ENCODE results near the gene ZSWIM6. TPM values are rescaled to one million over a fixed set of nuclear protein-coding genes. Genes with fewer than 3 reads are reported as not detected.
A peak's percentile ranks its signal among the peaks of the same experiment; 100 is the strongest.

ZSWIM6 gene
- total RNA-seq, 2 experiments from 2014 or later = 4.1 TPM

GRCh38 chr5:61334868-61335615, 3.0 kb downstream of the ZSWIM6 start:
- no peaks in the 10 kb centered on the region for H3K36me3 ChIP-seq (ENCODE audit: insufficient read depth, low read length)
- peaks cover 51% of the 10 kb centered on the region for H3K4me1 Mint-ChIP-seq (ENCODE audit: low read depth)
- peaks cover 22% of the 10 kb centered on the region for H3K4me1 ChIP-seq (ENCODE audit: insufficient read depth, low read length)
- peaks cover 0 to 4% of the 10 kb centered on the region in 2 experiments for H3K9me3 ChIP-seq (ENCODE audit: control insufficient read depth in 1 of 2, insufficient read depth in 1 of 2, low read length in 2 of 2)
- TF ChIP-seq CTCF (IDR thresholded peaks at IDR 0.05) = no peak
- no peaks in the 10 kb centered on the region for H3K9me3 Mint-ChIP-seq
- no peak overlapping the region for H3K27ac ChIP-seq (ENCODE audit: low read depth in 1 of 2, low read length in 2 of 2)
- DNase-seq = no peak
- H3K27me3 ChIP-seq (ENCODE audit: control insufficient read depth in 1 of 2, insufficient read depth in 2 of 2, low read length in 2 of 2) = no peaks in the 10 kb centered on the region
- no peak for ATAC-seq (ENCODE audit: poor library complexity)
- H3K4me3 ChIP-seq (ENCODE audit: low read length) = no peak overlapping the region
- peak overlapping the region; percentile 74 for H3K27ac Mint-ChIP-seq
- H3K27me3 Mint-ChIP-seq = peaks cover 8% of the 10 kb centered on the region
- ChIA-PET CTCF (interaction anchor here (1.5 kb wide), 1 partner anchor 57 kb away, joined by 3 read pairs; no protein-coding TSS in a partner anchor), POLR2A (no interaction called here)
- intact Hi-C loops (cut with DNase I, micrococcal nuclease) = loop anchor here (5.0 to 10.0 kb wide), 6 partner anchors 48 to 1080 kb away; partner anchors contain the start of genes DEPDC1B (in 1 of the 2), ERCC8 (in 1 of the 2), IPO11 (in 1 of the 2) and NDUFAF2 (in 1 of the 2)
- H3K4me3 Mint-ChIP-seq = peak overlapping the region; percentile 90
- H3K36me3 Mint-ChIP-seq (ENCODE audit: low read depth) = peaks cover 21% of the 10 kb centered on the region

- Histone ChIP-seq H3K9me3 (ENCODE audit: control insufficient read depth in 1 of 2, insufficient read depth in 1 of 2, low read length in 2 of 2) (peaks cover 0 to 4% of the 10 kb centered on the region in 2 experiments), H3K27me3 (ENCODE audit: control insufficient read depth in 1 of 2, insufficient read depth in 2 of 2, low read length in 2 of 2) (no peaks in the 10 kb centered on the region), H3K4me3 (ENCODE audit: low read length) (no peak overlapping the region), H3K4me1 (ENCODE audit: insufficient read depth, low read length) (peaks cover 6% of the 10 kb centered on the region), H3K27ac (ENCODE audit: low read depth in 1 of 2, low read length in 2 of 2) (no peak overlapping the region), H3K36me3 (ENCODE audit: insufficient read depth, low read length) (no peaks in the 10 kb centered on the region)
- ChIA-PET POLR2A (no interaction called here), CTCF (no interaction called here)
- TF ChIP-seq CTCF (IDR thresholded peaks at IDR 0.05) = no peak
- intact Hi-C loops (cut with DNase I, micrococcal nuclease) = loop anchor here (10.0 kb wide), 2 partner anchors 315 to 1075 kb away; partner anchors contain the start of gene IPO11 (in 1 of the 2)
- Mint-ChIP-seq H3K4me3 (no peak overlapping the region), H3K36me3 (ENCODE audit: low read depth) (no peaks in the 10 kb centered on the region), H3K9me3 (no peaks in the 10 kb centered on the region), H3K27me3 (no peaks in the 10 kb centered on the region), H3K27ac (no peak overlapping the region), H3K4me1 (ENCODE audit: low read depth) (peaks cover 64% of the 10 kb centered on the region)
- no peak for ATAC-seq (ENCODE audit: poor library complexity)
- no peak for DNase-seq
Measured at GRCh38 chr5:61339764-61340163, 7.7 kb downstream of the ZSWIM6 start.

GRCh38 chr5:61340775-61341361, 8.8 kb downstream of the ZSWIM6 start:
- no peak for DNase-seq
- H3K4me1 Mint-ChIP-seq (ENCODE audit: low read depth) = peaks cover 66% of the 10 kb centered on the region
- Histone ChIP-seq H3K9me3 (ENCODE audit: control insufficient read depth in 1 of 2, insufficient read depth in 1 of 2, low read length in 2 of 2) (peaks cover 0 to 4% of the 10 kb centered on the region in 2 experiments), H3K27me3 (ENCODE audit: control insufficient read depth in 1 of 2, insufficient read depth in 2 of 2, low read length in 2 of 2) (no peaks in the 10 kb centered on the region), H3K4me3 (ENCODE audit: low read length) (no peak overlapping the region), H3K4me1 (ENCODE audit: insufficient read depth, low read length) (no peaks in the 10 kb centered on the region), H3K27ac (ENCODE audit: low read depth in 1 of 2, low read length in 2 of 2) (no peak overlapping the region), H3K36me3 (ENCODE audit: insufficient read depth, low read length) (no peaks in the 10 kb centered on the region)
- no peaks in the 10 kb centered on the region for H3K9me3 Mint-ChIP-seq
- H3K27me3 Mint-ChIP-seq = no peaks in the 10 kb centered on the region
- CTCF ChIA-PET = interaction anchor here (1.6 kb wide), 1 partner anchor 17 kb away, joined by 3 read pairs; no protein-coding TSS in a partner anchor
- no peak for TF ChIP-seq CTCF (IDR thresholded peaks at IDR 0.05)
- POLR2A ChIA-PET = no interaction called here
- no peak overlapping the region for H3K4me3 Mint-ChIP-seq
- intact Hi-C loops (cut with DNase I, micrococcal nuclease) = no loop called here
- H3K27ac Mint-ChIP-seq = no peak overlapping the region
- H3K36me3 Mint-ChIP-seq (ENCODE audit: low read depth) = no peaks in the 10 kb centered on the region
- no peak for ATAC-seq (ENCODE audit: poor library complexity)
